ENCODE measurements around the gene LRTM2.
"Not testable (repeated sequence)": the region's sequence is repeated elsewhere in the genome, so short reads cannot be mapped to it uniquely, and the experiment has no call there.

The LRTM2 gene

GRCh38 chr12:1811948-1812291 lies 8.4 kb upstream of the LRTM2 start:
- Histone ChIP-seq H3K9ac (peak overlapping the region; percentile 84 to 97 (median 92)), H3K36me3 (peaks cover 0 to 15% (median 0%) of the 10 kb centered on the region in 11 experiments; a peak in 6 of 22 replicates), H3K4me3 (peak overlapping the region in 9 of 10 experiments; percentile 55 to 79 (median 68); a peak in 16 of 20 replicates), H3K9me3 (replicated peaks in 1 of 11) (no peaks in the 10 kb centered on the region), H3K4me1 (peaks cover 97 to 100% (median 100%) of the 10 kb centered on the region in 10 experiments), H3K4me2 (peak overlapping the region; percentile 77 to 99 (median 97)), H3K27ac (peak overlapping the region; percentile 91 to 100 (median 97)), H3K27me3 (no peaks in the 10 kb centered on the region), H4K20me1 (no peaks in the 10 kb centered on the region)
- no peak for TF ChIP-seq Cebpa-rat (IDR thresholded peaks at IDR 0.05)

GRCh38 chr12:1812650-1813302 lies 7.6 kb upstream of the LRTM2 start:
- Histone ChIP-seq H3K36me3 (peaks cover 0 to 6% (median 0%) of the 10 kb centered on the region in 11 experiments; a peak in 2 of 22 replicates), H3K9me3 (replicated peaks in 1 of 11) (0 out of 22 replicates have a peak, but pooled peaks cover 0 to under 1% (median 0%) of the 10 kb centered on the region in 11 experiments), H3K27ac (peak overlapping the region; percentile 91 to 100 (median 97)), H3K4me3 (peak overlapping the region in 7 of 10 experiments; percentile 4 to 79 (median 70); a peak in 13 of 20 replicates), H3K27me3 (no peaks in the 10 kb centered on the region), H3K9ac (peak overlapping the region; percentile 84 to 97 (median 92)), H3K4me2 (peak overlapping the region; percentile 77 to 99 (median 97)), H3K4me1 (peaks cover 93 to 97% (median 95%) of the 10 kb centered on the region in 10 experiments), H4K20me1 (no peaks in the 10 kb centered on the region)
- TF ChIP-seq Cebpa-rat (IDR thresholded peaks at IDR 0.05) = peak; percentile 86 to 97 (median 93)

GRCh38 chr12:1814266-1814665 lies 6.1 kb upstream of the LRTM2 start:
- Histone ChIP-seq H3K4me3 (peak overlapping the region in 1 of 10 experiments; percentile 79; a peak in 3 of 20 replicates), H3K9ac (peak overlapping the region; percentile 84 to 97 (median 92); a peak in 19 of 22 replicates), H3K4me1 (peaks cover 83 to 86% (median 84%) of the 10 kb centered on the region in 10 experiments), H3K9me3 (replicated peaks in 1 of 11) (0 out of 22 replicates have a peak, but pooled peaks cover 0 to 3% (median 0%) of the 10 kb centered on the region in 11 experiments), H3K27me3 (0 out of 22 replicates have a peak, but pooled peaks cover 0 to under 1% (median 0%) of the 10 kb centered on the region in 11 experiments), H3K27ac (peak overlapping the region; percentile 91 to 100 (median 97)), H3K36me3 (no peaks in the 10 kb centered on the region), H4K20me1 (no peaks in the 10 kb centered on the region), H3K4me2 (peak overlapping the region; percentile 77 to 99 (median 97))
- no peak for TF ChIP-seq Cebpa-rat (IDR thresholded peaks at IDR 0.05)

DNA sequence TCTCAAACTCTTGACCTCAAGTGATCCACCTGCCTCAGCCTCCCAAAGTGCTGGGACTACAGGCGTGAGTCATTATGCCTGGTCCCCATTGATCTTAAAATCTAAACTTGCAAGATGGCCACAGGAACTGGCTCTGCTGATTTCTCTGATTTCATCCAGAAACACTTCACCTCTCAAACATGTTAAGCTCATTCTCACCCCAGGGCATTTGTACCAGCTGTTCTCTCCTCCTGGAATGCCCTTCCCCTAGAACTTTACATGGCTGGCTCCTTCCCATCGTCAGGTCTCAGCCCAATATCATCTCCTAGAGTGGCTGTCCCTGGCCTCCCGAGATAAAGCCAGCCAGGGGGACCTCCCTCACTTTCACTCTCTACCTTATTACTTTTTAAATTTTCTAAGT lies 5.3 kb upstream of the LRTM2 start:
- Histone ChIP-seq H3K4me2 (peak overlapping the region; percentile 77 to 99 (median 97)), H3K36me3 (no peaks in the 10 kb centered on the region), H3K4me1 (peaks cover 83 to 86% (median 84%) of the 10 kb centered on the region in 10 experiments), H3K9ac (peak overlapping the region in 7 of 11 experiments; percentile 16 to 97 (median 50); a peak in 8 of 22 replicates), H4K20me1 (no peaks in the 10 kb centered on the region), H3K4me3 (no peak overlapping the region), H3K9me3 (replicated peaks in 1 of 11) (0 out of 22 replicates have a peak, but pooled peaks cover 0 to 3% (median 0%) of the 10 kb centered on the region in 11 experiments), H3K27me3 (peaks cover 0 to 9% (median 0%) of the 10 kb centered on the region in 11 experiments; a peak in 7 of 22 replicates), H3K27ac (peak overlapping the region in 10 of 11 experiments; percentile 92 to 100 (median 97); a peak in 20 of 22 replicates)
- no peak for TF ChIP-seq Cebpa-rat (IDR thresholded peaks at IDR 0.05)

GRCh38 chr12:1815814-1816729 lies 4.3 kb upstream of the LRTM2 start:
- TF ChIP-seq Cebpa-rat (IDR thresholded peaks at IDR 0.05) = peak in 5 of 11 experiments; percentile 11 to 65 (median 31); a peak in 3 of 22 replicates
- H3K27ac ChIP-seq = peak overlapping the region in 9 of 11 experiments; percentile 92 to 100 (median 97); a peak in 19 of 22 replicates

GRCh38 chr12:1816730-1817348 lies 3.5 kb upstream of the LRTM2 start:
- Histone ChIP-seq H3K4me1 (peaks cover 83 to 86% (median 84%) of the 10 kb centered on the region in 10 experiments), H3K36me3 (no peaks in the 10 kb centered on the region), H3K4me3 (no peak overlapping the region), H3K27ac (peak overlapping the region in 6 of 11 experiments; percentile 22 to 100 (median 98); a peak in 9 of 22 replicates), H4K20me1 (no peaks in the 10 kb centered on the region), H3K9ac (peak overlapping the region in 1 of 11 experiments; percentile 31; a peak in 5 of 22 replicates), H3K27me3 (peaks cover 0 to 25% (median 0%) of the 10 kb centered on the region in 11 experiments; a peak in 9 of 22 replicates), H3K9me3 (replicated peaks in 1 of 11) (0 out of 22 replicates have a peak, but pooled peaks cover 0 to 3% (median 0%) of the 10 kb centered on the region in 11 experiments), H3K4me2 (peak overlapping the region; percentile 77 to 99 (median 97))
- no peak for TF ChIP-seq Cebpa-rat (IDR thresholded peaks at IDR 0.05)

More at GRCh38 chr12:1815814-1816729, 4.3 kb upstream of the LRTM2 start:
- Histone ChIP-seq H3K36me3 (no peaks in the 10 kb centered on the region), H3K9me3 (replicated peaks in 1 of 11) (0 out of 22 replicates have a peak, but pooled peaks cover 0 to 3% (median 0%) of the 10 kb centered on the region in 11 experiments), H3K4me1 (peaks cover 83 to 86% (median 84%) of the 10 kb centered on the region in 10 experiments), H3K9ac (peak overlapping the region in 10 of 11 experiments; percentile 3 to 97 (median 48); a peak in 17 of 22 replicates), H3K27me3 (peaks cover 0 to 19% (median 0%) of the 10 kb centered on the region in 11 experiments; a peak in 9 of 22 replicates), H4K20me1 (no peaks in the 10 kb centered on the region), H3K4me3 (no peak overlapping the region), H3K4me2 (peak overlapping the region; percentile 77 to 99 (median 97))

- peaks cover 83 to 86% (median 85%) of the 10 kb centered on the region in 10 experiments for H3K4me1 ChIP-seq
- peaks cover 0 to 25% (median 0%) of the 10 kb centered on the region in 11 experiments; a peak in 9 of 22 replicates for H3K27me3 ChIP-seq
- H3K27ac ChIP-seq; H3K9ac ChIP-seq; H3K4me3 ChIP-seq; H4K20me1 ChIP-seq; H3K36me3 ChIP-seq; H3K4me2 ChIP-seq; H3K9me3 ChIP-seq (replicated peaks in 1 of 11): not testable (repeated sequence)
Measured at GRCh38 chr12:1817928-1818327, 2.4 kb upstream of the LRTM2 start.

DNA sequence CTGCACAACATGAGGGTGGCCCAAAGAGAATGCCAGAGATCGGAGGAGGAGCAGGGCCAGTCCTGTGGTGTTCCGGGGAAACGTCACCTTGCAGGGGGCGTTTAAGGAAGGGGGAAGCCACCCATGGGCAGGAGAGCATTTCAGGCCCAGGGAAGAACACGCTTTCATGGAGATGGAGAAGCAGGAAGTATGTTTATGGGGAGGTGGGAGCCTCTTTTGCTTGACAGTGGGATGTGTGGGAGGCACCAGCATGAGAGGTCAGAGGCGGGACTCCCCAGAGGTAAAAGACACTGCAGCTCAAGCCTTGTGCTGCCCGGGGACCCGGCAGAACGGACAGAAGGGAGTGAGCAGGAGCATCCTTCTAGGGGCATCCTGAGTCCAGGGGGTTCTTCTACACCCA lies 1.3 kb upstream of the LRTM2 start:
- 0 out of 22 replicates have a peak, but pooled peaks cover 0 to 3% (median 0%) of the 10 kb centered on the region in 11 experiments for H3K9me3 ChIP-seq (replicated peaks in 1 of 11)
- TF ChIP-seq Cebpa-rat (IDR thresholded peaks at IDR 0.05) = no peak
- peaks cover 79 to 86% (median 85%) of the 10 kb centered on the region in 10 experiments for H3K4me1 ChIP-seq
- H3K4me2 ChIP-seq = peak overlapping the region; percentile 80 to 97 (median 95); a peak in 21 of 22 replicates
- H4K20me1 ChIP-seq = no peaks in the 10 kb centered on the region
- H3K4me3 ChIP-seq = no peak overlapping the region
- H3K27ac ChIP-seq = peak overlapping the region in 2 of 11 experiments; percentile 11 to 81; a peak in 2 of 22 replicates
- H3K27me3 ChIP-seq = peaks cover 0 to 25% (median 0%) of the 10 kb centered on the region in 11 experiments; a peak in 9 of 22 replicates
- peak overlapping the region in 1 of 11 experiments; percentile 78; a peak in 1 of 22 replicates for H3K9ac ChIP-seq
- no peaks in the 10 kb centered on the region for H3K36me3 ChIP-seq

Measured in BLaER1 treated with 17β-estradiol and CSF1 and Interleukin-3, amounts not matched to agents 10 nM and 100 nM (cell line).